GM21423 (cell line): ENCODE data around the gene FYN.

Experiments used
- ATAC-seq: cut with Tn5 transposase; IDR thresholded peaks from one replicate; pipeline ENCODE4 v1.9.1; 2021; ENCODE audit warnings: mild to moderate bottlenecking, moderate library complexity; ENCODE audit not compliant: unreplicated experiment

Gene FYN

GRCh38 chr6:111772381-111772780, 100.9 kb downstream of the FYN start:
- no peak for ATAC-seq

- ATAC-seq, result no peak
These were observed 101.6 kb downstream of the FYN start for GRCh38 chr6:111771629-111772028.

GRCh38 chr6:111771094-111771432, 102.2 kb downstream of the FYN start:
- ATAC-seq, result no peak

- ATAC-seq, result no peak
These were observed 102.8 kb downstream of the FYN start for GRCh38 chr6:111770263-111771093.

- no peak for ATAC-seq
These were observed 103.7 kb downstream of the FYN start for GRCh38 chr6:111769365-111770152.

GRCh38 chr6:111768431-111768770, 104.9 kb downstream of the FYN start:
- no peak for ATAC-seq

GRCh38 chr6:111767752-111768430, 105.4 kb downstream of the FYN start:
- no peak for ATAC-seq

- ATAC-seq, result no peak
These were observed 106.9 kb downstream of the FYN start for GRCh38 chr6:111766201-111766857.

GRCh38 chr6:111765763-111766162, 107.5 kb downstream of the FYN start:
- ATAC-seq, result no peak

GRCh38 chr6:111764238-111765175, 108.7 kb downstream of the FYN start:
- ATAC-seq, result peak; percentile 85

- ATAC-seq, result no peak
These were observed 109.9 kb downstream of the FYN start for GRCh38 chr6:111763381-111763780.

- peak; percentile 41 for ATAC-seq
These were observed 111.4 kb downstream of the FYN start for GRCh38 chr6:111761783-111762312.

- no peak for ATAC-seq
These were observed 112.0 kb downstream of the FYN start for GRCh38 chr6:111761212-111761611.

- no peak for ATAC-seq
These were observed 113.1 kb downstream of the FYN start for GRCh38 chr6:111759836-111760785.

GRCh38 chr6:111759331-111759835, 113.9 kb downstream of the FYN start:
- ATAC-seq, result no peak

- no peak for ATAC-seq
These were observed 114.5 kb downstream of the FYN start for GRCh38 chr6:111758608-111759329.

GRCh38 chr6:111757342-111757741, 115.9 kb downstream of the FYN start:
- ATAC-seq, result no peak

- ATAC-seq, result no peak
These were observed 118.8 kb downstream of the FYN start for GRCh38 chr6:111754423-111754822.
